Mucosa of rectum (tissue), 2 donors: ENCODE measurements around the gene RUBCN.
A peak's percentile ranks its signal among the peaks of the same experiment; 100 is the strongest.
"Not testable (repeated sequence)": the region's sequence is repeated elsewhere in the genome, so short reads cannot be mapped to it uniquely, and the experiment has no call there.

Experiments
- H3K27ac ChIP-seq, 2 donors: one replicate each; pipeline ENCODE4 v1.7.0; 2013; ENCODE audit warnings: inconsistent platforms in 2 of 2, low read depth in 2 of 2, low read length in 2 of 2
- H3K27me3 ChIP-seq, 2 donors: one replicate each; pipeline ENCODE4 v1.7.0; 2013; ENCODE audit warnings: low read length in 2 of 2; ENCODE audit not compliant: control insufficient read depth in 2 of 2, insufficient read depth in 2 of 2
- H3K36me3 ChIP-seq, 2 donors: one replicate each; pipeline ENCODE4 v1.7.0; 2013; ENCODE audit warnings: low read length in 2 of 2; ENCODE audit not compliant: control insufficient read depth in 2 of 2, insufficient read depth in 2 of 2
- H3K4me1 ChIP-seq, 2 donors: one replicate each; pipeline ENCODE4 v1.7.0; 2013; ENCODE audit warnings: low read length in 2 of 2, mild to moderate bottlenecking in 1 of 2; ENCODE audit not compliant: control insufficient read depth in 2 of 2, insufficient read depth in 2 of 2
- H3K4me3 ChIP-seq, 2 donors: one replicate each; pipeline ENCODE4 v1.7.0; 2013; ENCODE audit warnings: low read length in 2 of 2
- H3K9ac ChIP-seq, 2 donors: one replicate each; pipeline ENCODE4 v1.7.0; 2013; ENCODE audit warnings: low read length in 2 of 2, low read depth in 1 of 2, mild to moderate bottlenecking in 1 of 2
- H3K9me3 ChIP-seq, 2 donors: one replicate each; pipeline ENCODE4 v1.7.0; 2013; ENCODE audit warnings: low read length in 2 of 2; ENCODE audit not compliant: control insufficient read depth in 2 of 2
- donor health status: healthy.
- donor health status: Normal muscosa, but diverticular disease.

RUBCN gene

DNA sequence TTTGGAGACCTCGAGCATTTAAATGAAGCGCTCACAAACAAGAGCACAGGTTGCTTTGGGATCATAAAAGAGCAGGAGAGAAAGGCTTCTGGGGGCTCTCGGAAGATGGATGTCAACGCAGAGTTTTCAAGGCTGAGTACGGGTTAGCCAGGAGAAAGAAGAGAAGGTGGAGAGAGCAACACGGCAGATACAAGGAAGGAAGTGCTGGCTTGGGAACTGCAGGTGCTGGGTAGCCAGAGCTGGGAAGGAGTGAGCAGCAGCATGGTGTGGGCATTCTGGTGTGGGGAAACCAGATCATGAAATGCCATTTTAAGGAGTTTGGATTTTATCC, 580 bp upstream of the RUBCN start:
- no peaks in the 10 kb centered on the region for H3K9me3 ChIP-seq
- H3K27me3 ChIP-seq, result no peaks in the 10 kb centered on the region
- peak overlapping the region; percentile 74 to 90 for H3K27ac ChIP-seq
- no peaks in the 10 kb centered on the region for H3K36me3 ChIP-seq
- H3K4me3 ChIP-seq, result peak overlapping the region; percentile 84 to 87
- peak overlapping the region; percentile 62 to 80 for H3K9ac ChIP-seq
- peaks cover 8 to 17% of the 10 kb centered on the region in 2 donors for H3K4me1 ChIP-seq

DNA sequence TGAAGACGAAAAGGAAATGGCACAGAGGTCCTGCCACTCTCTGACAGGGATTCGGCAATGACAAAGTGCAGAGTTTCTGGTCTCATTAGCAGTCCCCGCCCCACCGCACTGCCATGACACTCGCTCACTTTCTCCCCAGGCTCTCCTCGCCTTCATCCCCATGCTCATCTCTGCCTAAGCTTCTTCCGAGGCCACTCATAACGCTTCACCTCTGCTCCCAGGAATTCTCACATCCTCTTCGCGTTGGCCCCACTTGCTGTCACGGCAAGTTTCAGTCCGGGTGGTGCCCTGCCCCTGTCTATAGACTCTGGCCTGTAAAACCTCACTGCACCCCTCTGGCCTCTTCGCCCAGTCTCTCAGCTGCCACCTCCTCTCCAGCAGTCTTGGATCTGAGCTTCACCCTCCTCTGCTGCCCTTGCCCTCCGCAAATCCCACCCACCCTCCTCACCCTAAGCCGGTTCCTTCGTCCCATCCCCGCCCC, 654 bp downstream of the RUBCN start:
- peak overlapping the region; percentile 14 to 80 for H3K9ac ChIP-seq
- H3K27ac ChIP-seq, result peak overlapping the region; percentile 74 to 90
- H3K4me1 ChIP-seq, result peaks cover 8 to 17% of the 10 kb centered on the region in 2 donors
- peak overlapping the region; percentile 81 to 85 for H3K4me3 ChIP-seq
- no peaks in the 10 kb centered on the region for H3K27me3 ChIP-seq
- H3K36me3 ChIP-seq, result no peaks in the 10 kb centered on the region
- no peaks in the 10 kb centered on the region for H3K9me3 ChIP-seq

DNA sequence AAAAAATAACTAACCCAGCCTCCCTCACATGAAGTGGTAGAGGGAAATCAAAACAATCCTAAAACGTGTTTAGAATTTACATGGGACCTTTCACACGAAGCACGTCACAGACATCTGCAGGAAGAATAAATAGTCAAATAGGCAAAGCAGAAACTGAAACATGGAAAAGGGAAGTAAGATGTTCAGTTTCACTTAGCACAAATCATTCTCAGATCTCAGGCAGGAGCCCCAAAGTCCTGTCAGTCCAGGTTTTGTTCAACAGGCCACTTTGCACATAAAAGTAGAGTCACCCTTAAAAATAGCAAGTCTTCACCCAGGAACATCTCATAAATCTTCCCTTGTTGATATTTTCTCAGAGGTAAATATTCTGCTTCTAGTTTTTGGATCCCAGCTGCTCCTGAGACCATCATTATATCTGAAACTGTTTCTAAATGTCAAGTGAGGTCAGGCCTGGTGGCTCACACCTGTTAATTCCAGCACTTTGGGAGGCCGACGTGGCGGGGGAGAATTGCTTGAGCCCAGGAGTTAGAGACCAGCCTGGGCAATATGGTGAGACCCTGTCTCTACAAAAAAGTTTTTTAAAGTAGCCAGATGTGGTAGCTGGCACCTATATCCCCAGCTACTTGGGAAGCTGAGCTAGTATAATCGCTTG, 1.9 kb downstream of the RUBCN start:
- H3K4me3 ChIP-seq, result peak overlapping the region in 1 of 2 donors; percentile 14
- H3K36me3 ChIP-seq, result no peaks in the 10 kb centered on the region
- H3K9ac ChIP-seq, result no peak overlapping the region
- no peaks in the 10 kb centered on the region for H3K9me3 ChIP-seq
- peaks cover 8 to 17% of the 10 kb centered on the region in 2 donors for H3K4me1 ChIP-seq
- peak overlapping the region; percentile 39 to 90 for H3K27ac ChIP-seq
- H3K27me3 ChIP-seq, result no peaks in the 10 kb centered on the region

DNA sequence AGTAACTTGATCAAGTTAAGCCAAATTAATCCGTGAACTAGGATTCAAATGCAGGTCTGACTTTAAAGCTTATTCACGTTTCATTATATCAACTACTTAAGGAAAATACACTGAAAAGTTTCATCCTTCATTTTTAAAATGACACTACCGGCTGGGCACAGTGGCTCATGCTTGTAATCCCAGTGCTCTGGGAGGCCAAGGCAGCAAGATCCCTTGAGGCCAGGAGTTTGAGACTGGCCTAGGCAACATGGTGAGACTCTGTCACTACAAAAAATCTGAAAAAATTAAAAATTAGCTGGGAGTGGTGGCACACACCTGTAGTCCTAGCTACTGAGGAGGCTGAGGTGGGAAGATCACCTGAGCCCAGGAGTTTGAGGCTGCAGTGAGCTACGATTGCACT, 3.7 kb downstream of the RUBCN start:
- no peak overlapping the region for H3K4me3 ChIP-seq
- no peak overlapping the region for H3K27ac ChIP-seq
- no peak overlapping the region for H3K9ac ChIP-seq
- H3K4me1 ChIP-seq, result peaks cover 8 to 17% of the 10 kb centered on the region in 2 donors
- H3K36me3 ChIP-seq, result no peaks in the 10 kb centered on the region
- no peaks in the 10 kb centered on the region for H3K9me3 ChIP-seq
- no peaks in the 10 kb centered on the region for H3K27me3 ChIP-seq

DNA sequence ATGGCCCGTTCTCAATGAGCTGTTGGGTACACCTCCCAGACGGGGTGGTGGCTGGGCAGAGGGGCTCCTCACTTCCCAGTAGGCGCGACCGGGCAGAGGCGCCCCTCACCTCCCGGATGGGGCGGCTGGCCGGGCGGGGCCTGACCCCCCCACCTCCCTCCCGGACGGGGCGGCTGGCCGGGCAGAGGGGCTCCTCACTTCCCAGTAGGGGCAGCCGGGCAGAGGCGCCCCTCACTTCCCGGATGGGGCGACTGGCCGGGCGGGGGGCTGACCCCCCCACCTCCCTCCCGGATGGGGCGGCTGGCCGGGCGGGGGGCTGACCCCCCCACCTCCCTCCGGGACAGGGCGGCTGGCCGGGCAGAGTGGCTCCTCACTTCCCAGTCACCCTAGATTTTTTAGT, 5.2 kb downstream of the RUBCN start:
- not testable (repeated sequence) for H3K4me3 ChIP-seq, H3K27me3 ChIP-seq, H3K9me3 ChIP-seq, H3K27ac ChIP-seq, H3K9ac ChIP-seq, H3K36me3 ChIP-seq
- peaks cover 8 to 10% of the 10 kb centered on the region in 2 donors for H3K4me1 ChIP-seq

DNA sequence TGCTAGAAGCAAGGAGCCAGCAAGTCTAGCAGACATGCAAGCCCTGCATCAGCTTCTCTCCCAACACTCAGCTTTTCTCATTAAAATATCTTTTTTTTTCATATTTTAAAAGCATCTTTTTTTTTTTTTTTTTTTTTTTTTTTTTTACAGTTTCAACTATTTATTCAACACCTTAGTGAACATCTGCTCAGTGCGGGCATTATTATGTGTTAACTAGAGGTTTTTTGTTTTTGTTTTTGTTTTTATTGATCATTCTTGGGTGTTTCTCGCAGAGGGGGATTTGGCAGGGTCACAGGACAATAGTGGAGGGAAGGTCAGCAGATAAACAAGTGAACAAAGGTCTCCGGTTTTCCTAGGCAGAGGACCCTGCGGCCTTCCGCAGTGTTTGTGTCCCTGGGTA, 5.9 kb downstream of the RUBCN start:
- H3K27me3 ChIP-seq, H3K36me3 ChIP-seq: not testable (repeated sequence)

DNA sequence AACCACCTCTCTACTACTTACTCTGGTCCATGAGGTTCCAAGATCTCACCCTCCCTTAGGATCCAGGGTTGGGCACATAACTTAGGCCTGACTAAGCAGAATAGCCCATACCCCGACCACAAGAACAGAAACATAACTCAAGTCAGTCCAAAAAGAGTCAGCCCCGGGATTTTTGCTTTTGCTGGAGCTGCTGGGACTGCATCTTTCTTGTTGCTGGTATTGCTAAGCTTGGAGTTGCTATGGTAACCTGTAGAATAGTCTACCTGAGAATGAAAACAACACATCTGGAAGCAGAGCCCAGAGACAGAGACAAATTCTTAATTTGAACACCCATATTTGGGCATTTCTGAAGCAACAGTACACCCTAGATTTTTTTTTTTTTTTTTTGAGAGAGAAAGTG, 6.5 kb downstream of the RUBCN start:
- Histone ChIP-seq H3K9ac (no peak overlapping the region), H3K36me3 (no peaks in the 10 kb centered on the region), H3K27me3 (no peaks in the 10 kb centered on the region), H3K4me3 (no peak overlapping the region), H3K27ac (no peak overlapping the region), H3K4me1 (peaks cover 0 to 2% of the 10 kb centered on the region in 2 donors), H3K9me3 (no peaks in the 10 kb centered on the region)

More for the DNA sequence above, 5.9 kb downstream of the RUBCN start:
- not testable (repeated sequence) for H3K9ac ChIP-seq, H3K4me1 ChIP-seq, H3K4me3 ChIP-seq, H3K9me3 ChIP-seq, H3K27ac ChIP-seq

DNA sequence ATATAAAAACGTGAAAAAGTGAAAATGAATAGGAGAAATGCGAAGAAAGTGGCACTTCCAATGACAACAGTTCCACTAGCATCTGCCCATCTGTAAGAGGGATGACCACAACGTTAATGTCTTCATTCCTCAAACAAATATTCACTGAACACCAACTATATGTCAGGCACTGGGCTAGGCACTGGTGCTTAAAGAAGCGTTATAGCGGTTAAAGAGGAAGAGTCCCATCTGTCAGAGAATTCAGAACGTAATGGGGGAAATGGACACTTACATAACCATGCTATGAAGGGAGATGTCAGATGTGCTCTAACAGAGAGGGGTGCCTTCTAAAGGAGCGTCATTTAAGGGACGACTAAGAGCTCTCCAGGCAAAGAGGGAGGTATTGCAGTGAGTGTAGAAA, 8.2 kb downstream of the RUBCN start:
- H3K27me3 ChIP-seq, result no peaks in the 10 kb centered on the region

DNA sequence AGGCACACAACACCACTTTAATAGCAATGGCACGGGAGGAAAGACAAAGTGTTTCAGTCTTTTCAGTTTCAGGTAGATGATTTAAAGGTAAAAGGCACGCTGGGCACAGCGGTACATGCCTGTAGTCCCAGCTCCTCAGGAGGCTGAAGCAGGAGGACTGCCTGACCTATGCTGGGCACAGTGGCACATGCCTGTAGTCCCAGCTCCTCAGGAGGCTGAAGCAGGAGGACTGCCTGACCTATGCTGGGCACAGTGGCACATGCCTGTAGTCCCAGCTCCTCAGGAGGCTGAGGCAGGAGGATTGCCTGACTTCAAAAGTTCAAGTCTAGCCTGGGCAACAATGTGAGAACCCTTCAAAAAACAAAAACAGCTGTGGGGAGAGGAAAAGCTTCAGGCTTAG, 8.8 kb downstream of the RUBCN start:
- not testable (repeated sequence) for H3K4me3 ChIP-seq, H3K27me3 ChIP-seq, H3K9me3 ChIP-seq, H3K4me1 ChIP-seq, H3K9ac ChIP-seq, H3K36me3 ChIP-seq
- H3K27ac ChIP-seq, result peak overlapping the region in 1 of 2 donors; percentile 3

More for the DNA sequence above, 8.2 kb downstream of the RUBCN start:
- Histone ChIP-seq H3K4me1 (no peaks in the 10 kb centered on the region), H3K9me3 (no peaks in the 10 kb centered on the region), H3K27ac (peak overlapping the region in 1 of 2 donors; percentile 3), H3K9ac (no peak overlapping the region), H3K4me3 (no peak overlapping the region), H3K36me3 (no peaks in the 10 kb centered on the region)

DNA sequence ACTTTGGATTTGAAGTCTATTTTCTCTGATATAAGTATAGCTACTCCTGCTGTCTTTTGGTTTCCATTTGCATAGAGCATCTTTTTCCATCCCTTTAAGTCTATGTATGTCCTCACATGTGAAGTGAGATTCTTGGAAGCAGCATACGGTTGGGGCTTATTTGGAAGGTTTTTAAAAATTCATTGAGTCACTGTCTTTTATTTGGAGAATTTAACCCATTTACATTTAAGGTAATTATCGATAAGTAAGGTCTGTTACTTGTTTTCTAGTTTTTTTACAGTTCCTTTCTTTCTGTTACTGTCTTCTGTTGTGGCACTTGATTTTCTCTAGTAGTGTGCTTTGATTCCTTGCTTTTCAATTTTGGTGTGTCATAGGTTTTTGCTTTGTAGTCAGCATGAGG, 14.0 kb downstream of the RUBCN start:
- H3K27me3 ChIP-seq, result no peaks in the 10 kb centered on the region
- H3K4me1 ChIP-seq, result no peaks in the 10 kb centered on the region
- H3K27ac ChIP-seq, result no peak overlapping the region
- no peaks in the 10 kb centered on the region for H3K36me3 ChIP-seq
- no peaks in the 10 kb centered on the region for H3K9me3 ChIP-seq
- no peak overlapping the region for H3K9ac ChIP-seq
- no peak overlapping the region for H3K4me3 ChIP-seq
